ENCODE measurements around the gene LRRC32. TPM values are rescaled to one million over a fixed set of nuclear protein-coding genes. Genes with fewer than 3 reads are reported as not detected.

LRRC32 gene
- total and polyA plus RNA-seq, 9 of the 15 experiments (the other 6 are each of a cell fraction or from before 2014, with no cell fraction given), result 0.10 to 0.50 (median 0.19) TPM; not detected in 5

- TF ChIP-seq SMARCE1 (IDR thresholded peaks at IDR 0.05) (peak; percentile 100), BRD4 (IDR thresholded peaks at IDR 0.05) (peak; percentile 67; the same call in 1 of the 2 replicates), STAT6 (CRISPR knock-in tag; IDR thresholded peaks at IDR 0.05) (no peak), MTA3 (IDR thresholded peaks at IDR 0.05; ENCODE audit: borderline replicate concordance) (peak; percentile 76), POLR2G (IDR thresholded peaks at IDR 0.05; ENCODE audit: low read depth, low read length) (no peak), AFF1 (IDR thresholded peaks at IDR 0.05; ENCODE audit: low read depth in 1 of 2, partially characterized antibody in 2 of 2) (peak; percentile 60 to 94), SRSF9 (IDR thresholded peaks at IDR 0.05; ENCODE audit: borderline replicate concordance, low read depth, low read length) (no peak), ZNF778 (CRISPR knock-in tag; IDR thresholded peaks at IDR 0.05) (no peak), SLC30A9 (CRISPR knock-in tag; IDR thresholded peaks at IDR 0.05) (no peak), BRF2 (IDR thresholded peaks at IDR 0.05; ENCODE audit: borderline replicate concordance, insufficient read depth, insufficient read length) (no peak), NCOA1 (IDR thresholded peaks at IDR 0.05; ENCODE audit: low read depth) (peak; percentile 95), SNIP1 (IDR thresholded peaks at IDR 0.05; ENCODE audit: low read depth) (0 out of 2 replicates have a peak, but pooled peaks have one; percentile 38), TAF7 (tag; IDR thresholded peaks at IDR 0.05) (no peak), TCF3 (CRISPR knock-in tag; IDR thresholded peaks at IDR 0.05) (peak; percentile 99), MAFF (IDR thresholded peaks at IDR 0.05; ENCODE audit: low read length) (peak; percentile 66; the same call in 1 of the 2 replicates), EP400 (IDR thresholded peaks at IDR 0.05) (peak; percentile 43), C11orf30 (IDR thresholded peaks at IDR 0.05; ENCODE audit: low read depth) (peak; percentile 95), ZBTB7A (IDR thresholded peaks at IDR 0.05; ENCODE audit: borderline replicate concordance, control insufficient read depth, low read depth, low read length) (peak; percentile 80)
Measured at GRCh38 chr11:76700177-76701100, 29.9 kb upstream of the LRRC32 start (continued).
